ENCODE measurements around the gene ZNF438. TPM values are rescaled to one million over a fixed set of nuclear protein-coding genes. Genes with fewer than 3 reads are reported as not detected.

ZNF438 gene
- total RNA-seq, 1 experiment from 2014 or later, result 2.0 TPM

DNA sequence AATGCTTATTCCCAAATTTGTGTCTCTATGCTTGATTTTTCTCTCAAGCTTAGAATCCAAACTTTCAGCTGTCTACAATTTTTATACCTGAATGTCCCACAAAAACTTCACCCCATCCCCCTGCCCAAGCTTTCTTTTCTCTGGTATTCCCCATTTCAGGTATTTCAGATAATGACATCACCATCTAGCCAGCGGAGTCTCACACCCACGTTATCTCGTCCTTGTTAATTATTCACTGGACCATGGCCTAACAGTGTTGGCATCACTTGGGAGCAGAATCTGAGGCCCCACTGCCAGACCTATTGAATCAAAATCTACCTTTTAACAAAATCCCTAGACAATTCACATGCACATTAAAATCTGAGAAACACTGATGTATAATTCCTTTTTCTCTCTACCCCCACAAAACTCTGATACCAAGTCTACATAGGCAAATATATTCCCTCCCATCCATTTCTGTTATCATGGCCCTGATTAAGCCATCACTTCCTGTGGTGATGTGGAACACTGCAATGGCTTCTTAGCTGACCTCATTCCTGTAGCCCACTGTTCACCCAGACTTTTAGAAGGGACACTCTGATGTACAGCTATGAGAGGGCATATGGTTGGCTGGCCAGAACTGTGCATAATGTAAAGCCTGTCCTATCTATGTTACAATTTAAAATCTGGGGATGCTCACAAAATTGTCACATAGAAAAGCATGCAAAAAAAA, 31.4 kb downstream of the ZNF438 start:
- in situ Hi-C loops (cut with HindIII; ENCODE audit: low pct_unique_long_range_greater_than_20kb, low sequenced_read_pairs), result no loop called here
- intact Hi-C loops (cut with micrococcal nuclease; ENCODE audit: unreplicated experiment), result no loop called here
- no peak for ATAC-seq
- ChIA-PET POLR2A (no interaction called here), CTCF (no interaction called here)
- TF ChIP-seq, protein P1, sequence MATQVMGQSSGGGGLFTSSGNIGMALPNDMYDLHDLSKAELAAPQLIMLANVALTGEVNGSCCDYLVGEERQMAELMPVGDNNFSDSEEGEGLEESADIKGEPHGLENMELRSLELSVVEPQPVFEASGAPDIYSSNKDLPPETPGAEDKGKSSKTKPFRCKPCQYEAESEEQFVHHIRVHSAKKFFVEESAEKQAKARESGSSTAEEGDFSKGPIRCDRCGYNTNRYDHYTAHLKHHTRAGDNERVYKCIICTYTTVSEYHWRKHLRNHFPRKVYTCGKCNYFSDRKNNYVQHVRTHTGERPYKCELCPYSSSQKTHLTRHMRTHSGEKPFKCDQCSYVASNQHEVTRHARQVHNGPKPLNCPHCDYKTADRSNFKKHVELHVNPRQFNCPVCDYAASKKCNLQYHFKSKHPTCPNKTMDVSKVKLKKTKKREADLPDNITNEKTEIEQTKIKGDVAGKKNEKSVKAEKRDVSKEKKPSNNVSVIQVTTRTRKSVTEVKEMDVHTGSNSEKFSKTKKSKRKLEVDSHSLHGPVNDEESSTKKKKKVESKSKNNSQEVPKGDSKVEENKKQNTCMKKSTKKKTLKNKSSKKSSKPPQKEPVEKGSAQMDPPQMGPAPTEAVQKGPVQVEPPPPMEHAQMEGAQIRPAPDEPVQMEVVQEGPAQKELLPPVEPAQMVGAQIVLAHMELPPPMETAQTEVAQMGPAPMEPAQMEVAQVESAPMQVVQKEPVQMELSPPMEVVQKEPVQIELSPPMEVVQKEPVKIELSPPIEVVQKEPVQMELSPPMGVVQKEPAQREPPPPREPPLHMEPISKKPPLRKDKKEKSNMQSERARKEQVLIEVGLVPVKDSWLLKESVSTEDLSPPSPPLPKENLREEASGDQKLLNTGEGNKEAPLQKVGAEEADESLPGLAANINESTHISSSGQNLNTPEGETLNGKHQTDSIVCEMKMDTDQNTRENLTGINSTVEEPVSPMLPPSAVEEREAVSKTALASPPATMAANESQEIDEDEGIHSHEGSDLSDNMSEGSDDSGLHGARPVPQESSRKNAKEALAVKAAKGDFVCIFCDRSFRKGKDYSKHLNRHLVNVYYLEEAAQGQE (IDR thresholded peaks at IDR 0.05; ENCODE audit: insufficient read depth in 1 of 2, low read depth in 2 of 2, low read length in 1 of 2), result no peak
- TF ChIP-seq SIN3A (IDR thresholded peaks at IDR 0.05; ENCODE audit: borderline replicate concordance, insufficient read depth, low read depth, low read length) (no peak), POLR2AphosphoS5 (IDR thresholded peaks at IDR 0.05; ENCODE audit: low read depth, low read length) (no peak), TCF7L2 (IDR thresholded peaks at IDR 0.05; ENCODE audit: low read depth, low read length) (no peak)
- TF ChIP-seq, protein P2, sequence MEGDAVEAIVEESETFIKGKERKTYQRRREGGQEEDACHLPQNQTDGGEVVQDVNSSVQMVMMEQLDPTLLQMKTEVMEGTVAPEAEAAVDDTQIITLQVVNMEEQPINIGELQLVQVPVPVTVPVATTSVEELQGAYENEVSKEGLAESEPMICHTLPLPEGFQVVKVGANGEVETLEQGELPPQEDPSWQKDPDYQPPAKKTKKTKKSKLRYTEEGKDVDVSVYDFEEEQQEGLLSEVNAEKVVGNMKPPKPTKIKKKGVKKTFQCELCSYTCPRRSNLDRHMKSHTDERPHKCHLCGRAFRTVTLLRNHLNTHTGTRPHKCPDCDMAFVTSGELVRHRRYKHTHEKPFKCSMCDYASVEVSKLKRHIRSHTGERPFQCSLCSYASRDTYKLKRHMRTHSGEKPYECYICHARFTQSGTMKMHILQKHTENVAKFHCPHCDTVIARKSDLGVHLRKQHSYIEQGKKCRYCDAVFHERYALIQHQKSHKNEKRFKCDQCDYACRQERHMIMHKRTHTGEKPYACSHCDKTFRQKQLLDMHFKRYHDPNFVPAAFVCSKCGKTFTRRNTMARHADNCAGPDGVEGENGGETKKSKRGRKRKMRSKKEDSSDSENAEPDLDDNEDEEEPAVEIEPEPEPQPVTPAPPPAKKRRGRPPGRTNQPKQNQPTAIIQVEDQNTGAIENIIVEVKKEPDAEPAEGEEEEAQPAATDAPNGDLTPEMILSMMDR (IDR thresholded peaks at IDR 0.05), result no peak
- Histone ChIP-seq H3K4me3 (ENCODE audit: low read depth in 2 of 2, low read length in 2 of 2) (no peak overlapping the region), H3K9me3 (ENCODE audit: control insufficient read depth, insufficient read depth, low read depth, low read length) (peaks cover 5% of the 10 kb centered on the region), H3K27me3 (ENCODE audit: control insufficient read depth, insufficient read depth, low read length) (no peaks in the 10 kb centered on the region), H3K4me1 (ENCODE audit: control insufficient read depth, insufficient read depth, low read length) (peaks cover 6% of the 10 kb centered on the region; the same call in 1 of the 2 replicates), H3K36me3 (ENCODE audit: control insufficient read depth, insufficient read depth, low read length) (no peaks in the 10 kb centered on the region), H3K27ac (ENCODE audit: low read length) (no peak overlapping the region)
- no TSS peak for BruUV-seq (replicated peaks)
- DNase-seq (ENCODE audit: low read depth, low spot score), result no peak

DNA sequence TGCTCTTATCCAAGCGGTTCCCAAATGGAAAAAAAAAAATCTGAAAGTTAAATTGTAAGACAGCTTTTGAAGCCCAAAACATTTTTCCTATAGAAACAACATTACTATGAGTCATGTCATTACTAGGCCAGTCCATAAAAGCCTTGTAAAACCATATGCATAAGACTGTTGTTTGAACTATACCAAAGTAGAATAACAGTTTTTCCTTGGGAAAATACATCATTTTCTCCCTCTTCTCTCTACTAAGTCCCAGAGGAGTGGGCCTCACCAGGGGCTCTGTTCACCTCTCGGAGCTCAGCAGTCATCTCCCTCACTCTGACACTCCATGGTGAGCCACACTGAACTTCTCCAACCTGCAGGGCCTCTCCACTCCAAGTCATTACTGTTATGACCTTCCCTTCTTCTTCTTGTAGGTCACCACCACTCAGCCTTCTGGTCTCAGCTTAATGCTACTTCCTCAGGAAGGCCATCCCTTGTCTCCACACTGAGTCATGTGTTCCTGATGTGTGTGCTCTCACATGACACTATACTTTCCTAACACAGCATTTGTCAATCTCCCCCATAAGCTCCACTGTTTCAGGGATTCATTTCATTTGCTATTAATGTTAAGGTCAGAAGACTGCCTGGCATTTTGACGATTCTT, 32.5 kb downstream of the ZNF438 start:
- ATAC-seq (peak; percentile 70), DNase-seq (ENCODE audit: low read depth, low spot score) (no peak)
- Histone ChIP-seq H3K4me3 (ENCODE audit: low read depth in 2 of 2, low read length in 2 of 2) (no peak overlapping the region), H3K9me3 (ENCODE audit: control insufficient read depth, insufficient read depth, low read depth, low read length) (peaks cover 7% of the 10 kb centered on the region), H3K36me3 (ENCODE audit: control insufficient read depth, insufficient read depth, low read length) (no peaks in the 10 kb centered on the region), H3K27me3 (ENCODE audit: control insufficient read depth, insufficient read depth, low read length) (no peaks in the 10 kb centered on the region), H3K27ac (ENCODE audit: low read length) (no peak overlapping the region), H3K4me1 (ENCODE audit: control insufficient read depth, insufficient read depth, low read length) (peaks cover 6% of the 10 kb centered on the region; the same call in 1 of the 2 replicates)
- intact Hi-C loops (cut with micrococcal nuclease; ENCODE audit: unreplicated experiment) (no loop called here), in situ Hi-C loops (cut with HindIII; ENCODE audit: low pct_unique_long_range_greater_than_20kb, low sequenced_read_pairs) (no loop called here)
- ChIA-PET POLR2A (interaction anchor here (0.7 kb wide), 2 partner anchors 32 to 271 kb away, joined by 4 to 12 read pairs; partner anchors contain the start of gene ZNF438), CTCF (interaction anchor here (0.7 kb wide), 1 partner anchor 83 kb away, joined by 7 read pairs; no protein-coding TSS in a partner anchor)
- TF ChIP-seq SIN3A (IDR thresholded peaks at IDR 0.05; ENCODE audit: borderline replicate concordance, insufficient read depth, low read depth, low read length), result no peak
- TF ChIP-seq, protein P1 (IDR thresholded peaks at IDR 0.05; ENCODE audit: insufficient read depth in 1 of 2, low read depth in 2 of 2, low read length in 1 of 2), result no peak
- TF ChIP-seq, protein P2 (IDR thresholded peaks at IDR 0.05), result no peak
- no peak for TF ChIP-seq TCF7L2 (IDR thresholded peaks at IDR 0.05; ENCODE audit: low read depth, low read length)
- TF ChIP-seq POLR2AphosphoS5 (IDR thresholded peaks at IDR 0.05; ENCODE audit: low read depth, low read length), result no peak
- no TSS peak for BruUV-seq (replicated peaks)

Data from Panc1 (cell line).